ENCODE data around the gene RARA.

The RARA gene

DNA sequence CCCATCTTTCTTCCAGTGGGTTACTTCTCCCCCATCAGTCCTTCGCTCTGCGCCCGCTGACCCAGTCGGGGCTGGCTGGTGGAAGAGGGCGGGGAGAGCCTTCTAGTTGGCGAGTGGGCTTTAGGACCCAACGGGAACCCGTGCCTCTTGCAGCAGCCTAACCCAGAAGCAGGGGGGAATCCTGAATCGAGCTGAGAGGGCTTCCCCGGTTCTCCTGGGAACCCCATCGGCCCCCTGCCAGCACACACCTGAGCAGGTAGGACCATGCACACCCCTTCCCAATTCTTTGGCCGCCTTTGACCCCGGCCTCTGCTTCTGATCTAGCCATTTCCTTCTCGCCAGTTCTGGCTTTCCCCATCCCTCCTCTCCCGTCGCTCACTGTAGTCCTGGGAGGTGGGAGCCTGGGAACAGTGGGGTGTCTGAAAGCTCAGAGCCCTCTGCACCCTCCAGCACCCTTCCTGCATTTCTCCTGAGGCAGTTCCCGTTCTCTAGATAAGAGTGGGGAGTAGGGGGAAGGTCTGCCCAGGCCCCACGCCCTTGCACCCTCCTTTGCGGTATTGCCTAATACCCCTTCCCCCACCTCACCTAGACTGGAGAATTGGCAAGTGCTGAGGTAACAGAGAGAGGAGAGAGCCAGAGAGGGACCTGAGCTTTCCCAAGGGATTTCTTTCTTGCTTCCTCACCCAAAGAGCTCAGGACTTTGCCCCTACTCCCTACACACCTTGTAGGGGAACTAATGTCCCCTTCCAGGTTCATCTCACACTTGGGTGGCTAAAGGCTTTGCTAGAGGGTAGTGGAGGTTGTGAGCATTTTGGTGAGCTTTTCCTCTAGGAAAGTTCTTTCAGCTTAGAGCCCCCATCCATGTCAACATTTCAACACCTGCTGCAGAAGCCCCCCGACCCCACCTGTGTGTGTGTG is at the start of gene RARA:
Gene RARA (plus strand): TSS at position 150 of the 918 bp plus-strand sequence. CDS start 22,039 bp downstream, outside the sequence.
- no peak for DNase-seq (ENCODE audit: low read depth)

GRCh38 chr17:40259505-40259904 is 49.5 kb upstream of the RARA start:
- DNase-seq (ENCODE audit: low read depth), result no peak

GRCh38 chr17:40260528-40260927 is 48.5 kb upstream of the RARA start:
- no peak for DNase-seq (ENCODE audit: low read depth)

- no peak for DNase-seq (ENCODE audit: low read depth)
These were observed 44.4 kb upstream of the RARA start for GRCh38 chr17:40264458-40265185.

DNA sequence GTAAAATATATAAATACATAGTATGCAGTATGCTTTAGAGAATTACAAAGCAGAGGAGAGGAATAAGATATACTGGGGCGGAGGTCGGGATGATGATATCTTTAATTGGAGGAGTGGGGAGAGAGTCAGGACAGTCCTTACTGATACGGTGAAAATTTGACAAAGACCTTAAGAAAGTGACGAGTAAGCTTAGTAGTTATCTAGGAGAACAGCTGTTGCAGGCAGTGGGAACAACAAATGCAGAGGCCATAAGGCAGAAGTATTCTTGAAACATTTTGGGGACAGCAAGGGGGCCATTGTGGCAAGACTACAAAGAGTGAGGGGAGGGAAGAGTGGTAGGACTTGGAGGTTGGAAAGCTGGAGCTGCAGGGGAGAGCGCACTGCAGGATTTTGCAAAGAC is 43.6 kb upstream of the RARA start:
- DNase-seq (ENCODE audit: low read depth), result no peak

- no peak for DNase-seq (ENCODE audit: low read depth)
These were observed 42.1 kb upstream of the RARA start for GRCh38 chr17:40266882-40267281.

GRCh38 chr17:40268141-40268712 is 40.8 kb upstream of the RARA start:
- DNase-seq (ENCODE audit: low read depth), result no peak

- DNase-seq (ENCODE audit: low read depth), result no peak
These were observed 30.6 kb upstream of the RARA start for GRCh38 chr17:40278414-40278813.

DNA sequence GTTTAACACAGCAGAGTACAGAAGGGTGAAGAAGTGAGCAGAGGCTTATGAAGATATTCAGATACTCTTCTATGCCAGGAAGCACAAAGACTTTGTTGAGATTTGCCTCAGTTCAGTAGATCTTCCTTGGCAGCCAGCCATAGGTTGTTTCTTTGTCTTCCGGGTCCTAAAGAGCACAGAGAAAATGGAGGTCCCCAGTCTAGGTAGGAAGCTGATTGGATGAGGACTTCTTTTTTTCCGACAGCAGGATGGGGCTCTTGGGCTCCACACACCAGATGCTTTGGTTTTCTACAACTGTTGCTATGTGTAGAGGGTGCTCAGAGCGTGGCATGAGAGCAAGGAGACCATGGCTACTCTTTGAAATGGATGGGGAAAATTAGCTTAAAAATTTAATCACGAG is 29.6 kb upstream of the RARA start:
- no peak for DNase-seq (ENCODE audit: low read depth)

DNA sequence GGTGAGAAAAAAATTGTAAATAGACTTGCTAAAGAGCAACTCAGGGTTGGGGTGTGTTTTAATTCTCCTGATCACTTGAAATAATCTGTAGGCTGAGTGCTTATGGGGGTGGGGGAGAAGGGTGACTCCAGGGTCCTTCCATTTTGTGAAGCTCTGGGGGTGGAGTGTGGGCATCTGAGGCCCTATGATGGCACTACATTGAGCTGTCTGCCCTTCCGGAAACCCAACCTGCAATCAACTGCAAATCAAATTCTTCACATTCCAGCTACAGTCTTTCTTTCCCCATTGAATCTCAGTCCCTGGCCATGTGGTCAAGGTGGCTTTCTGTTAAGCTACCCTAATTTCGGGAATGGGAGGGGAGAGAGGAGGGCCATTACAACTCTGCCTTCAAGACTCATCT is 27.3 kb upstream of the RARA start:
- DNase-seq (ENCODE audit: low read depth), result no peak

- DNase-seq (ENCODE audit: low read depth), result no peak
These were observed 25.3 kb upstream of the RARA start for GRCh38 chr17:40283662-40284061.

GRCh38 chr17:40284085-40284713 is 24.8 kb upstream of the RARA start:
- no peak for DNase-seq (ENCODE audit: low read depth)

- no peak for DNase-seq (ENCODE audit: low read depth)
These were observed 22.5 kb upstream of the RARA start for GRCh38 chr17:40286473-40286872.

DNA sequence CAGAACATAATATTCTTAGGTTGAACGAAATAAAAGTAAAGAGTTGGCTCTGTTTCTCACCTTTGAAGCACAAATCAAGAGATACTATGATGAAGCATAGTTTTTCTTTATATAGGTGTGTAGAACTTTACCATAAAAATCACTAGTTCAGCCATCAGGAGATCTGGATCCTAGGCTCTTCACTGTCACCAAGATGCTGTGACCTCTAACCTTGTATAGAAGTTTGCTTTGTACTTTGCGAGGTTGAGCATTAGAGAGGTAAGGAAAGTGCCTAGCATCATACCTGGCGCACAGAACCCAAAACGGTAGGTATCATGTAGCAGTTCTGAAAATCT is 21.9 kb upstream of the RARA start:
- no peak for DNase-seq (ENCODE audit: low read depth)

DNA sequence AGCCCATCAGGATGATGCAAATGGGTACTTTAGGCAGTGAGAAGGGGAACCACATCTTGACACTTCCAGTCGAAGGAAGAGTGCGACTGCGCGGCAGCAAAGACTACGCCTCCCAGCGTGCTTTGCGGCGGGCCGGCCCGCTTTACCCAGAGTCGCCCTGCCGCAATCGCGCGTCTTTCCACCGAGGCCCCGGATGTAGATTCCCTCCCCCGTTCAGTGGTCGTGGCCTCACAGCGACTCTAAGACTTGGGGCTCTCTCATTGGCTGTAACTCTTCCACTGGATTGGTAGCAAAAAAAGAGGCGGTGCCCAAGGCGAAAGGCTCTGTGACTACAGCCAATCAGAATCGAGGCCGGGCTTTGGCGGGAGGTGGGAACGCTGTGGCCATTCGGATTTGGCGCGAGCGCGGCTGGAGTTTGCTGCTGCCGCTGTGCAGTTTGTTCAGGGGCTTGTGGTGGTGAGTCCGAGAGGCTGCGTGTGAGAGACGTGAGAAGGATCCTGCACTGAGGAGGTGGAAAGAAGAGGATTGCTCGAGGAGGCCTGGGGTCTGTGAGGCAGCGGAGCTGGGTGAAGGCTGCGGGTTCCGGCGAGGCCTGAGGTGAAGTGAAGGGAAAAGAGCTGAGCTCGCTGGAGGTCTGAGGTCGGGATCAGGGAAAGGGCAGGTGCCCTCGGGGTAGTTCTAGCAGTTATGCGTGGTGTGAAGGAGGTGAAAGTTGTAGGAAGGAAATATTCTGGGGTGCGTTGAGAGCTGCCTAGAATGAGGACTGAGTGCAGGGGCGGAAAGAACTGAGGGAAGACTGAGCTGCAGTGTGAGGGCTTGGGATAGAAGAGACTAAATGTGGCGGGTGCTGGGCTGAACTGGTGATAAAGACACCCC is 21.2 kb upstream of the RARA start, which contains the start of gene CDC6:
Gene CDC6 (plus strand): TSS at position 386 of the 876 bp plus-strand sequence. CDS start 1,542 bp downstream, outside the sequence.
- peak; percentile 96 for DNase-seq (ENCODE audit: low read depth)

GRCh38 chr17:40290629-40291280 is 18.2 kb upstream of the RARA start:
- no peak for DNase-seq (ENCODE audit: low read depth)

DNA sequence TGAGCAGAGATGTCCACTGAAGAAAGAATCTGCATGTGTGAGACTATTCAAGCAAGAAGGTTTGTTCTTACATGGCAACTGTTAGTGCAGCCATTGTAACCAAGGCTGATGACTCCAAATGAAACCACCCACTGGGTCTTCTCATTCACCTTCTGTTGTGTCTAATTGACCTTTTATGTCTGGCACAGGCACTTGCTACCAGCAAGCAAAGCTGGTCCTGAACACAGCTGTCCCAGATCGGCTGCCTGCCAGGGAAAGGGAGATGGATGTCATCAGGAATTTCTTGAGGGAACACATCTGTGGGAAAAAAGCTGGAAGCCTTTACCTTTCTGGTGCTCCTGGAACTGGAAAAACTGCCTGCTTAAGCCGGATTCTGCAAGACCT is 17.7 kb upstream of the RARA start:
- DNase-seq (ENCODE audit: low read depth), result no peak

DNA sequence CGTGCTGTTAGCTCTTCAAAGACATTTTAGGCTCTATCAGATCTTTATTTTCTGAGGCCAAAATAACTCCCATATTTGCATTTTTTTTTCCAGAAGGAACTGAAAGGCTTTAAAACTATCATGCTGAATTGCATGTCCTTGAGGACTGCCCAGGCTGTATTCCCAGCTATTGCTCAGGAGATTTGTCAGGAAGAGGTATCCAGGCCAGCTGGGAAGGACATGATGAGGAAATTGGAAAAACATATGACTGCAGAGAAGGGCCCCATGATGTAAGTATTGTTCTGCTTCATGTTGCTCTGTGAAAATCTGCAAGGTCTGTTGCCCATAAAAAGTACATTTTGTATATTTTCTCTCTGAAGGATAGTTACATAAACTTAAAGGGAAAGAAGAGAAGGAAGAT is 15.6 kb upstream of the RARA start:
- DNase-seq (ENCODE audit: low read depth), result no peak

DNA sequence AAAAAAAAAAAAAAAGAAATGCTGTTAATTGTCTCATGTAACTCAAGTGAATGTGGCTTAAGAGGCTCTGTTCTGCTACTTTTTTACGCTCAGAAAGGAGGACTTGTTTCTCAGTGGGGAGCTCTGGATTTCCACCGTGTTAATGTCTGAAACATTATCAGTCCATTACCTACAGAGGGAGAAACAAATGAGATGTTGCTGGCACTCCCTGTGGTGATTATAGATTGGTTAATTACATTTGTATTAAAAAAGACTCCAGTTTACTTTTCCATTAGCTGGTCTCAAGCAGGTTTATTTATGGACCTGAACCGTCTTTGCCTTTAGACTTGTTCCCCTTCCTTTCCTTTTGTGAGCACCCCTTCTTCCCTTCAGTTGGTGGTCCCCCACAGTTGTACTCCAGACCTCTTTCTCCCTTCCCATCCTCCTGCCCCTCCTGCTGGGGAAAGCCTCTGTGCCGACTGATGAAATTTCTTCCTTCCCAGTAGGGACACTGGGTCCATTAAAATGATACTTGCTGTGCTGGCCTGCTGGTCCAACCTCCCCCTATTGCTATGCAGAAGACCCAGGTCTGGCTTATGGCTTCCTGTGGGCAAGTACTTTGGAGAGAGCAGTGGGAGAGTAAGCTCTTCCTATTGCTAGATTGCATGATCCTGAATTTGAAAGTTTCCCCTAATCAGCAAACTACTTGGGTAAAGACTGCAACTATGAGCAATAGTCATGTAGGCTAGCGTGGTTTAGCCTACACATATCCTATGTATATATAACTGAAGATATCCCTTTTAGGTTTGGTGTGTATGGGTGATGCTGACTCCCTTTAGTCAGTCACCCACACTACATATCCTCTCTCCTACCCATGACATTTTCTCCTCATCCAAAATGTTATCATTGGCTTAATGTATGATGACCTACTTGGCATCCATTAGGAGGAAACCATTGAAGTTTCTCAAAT is 13.2 kb upstream of the RARA start:
- no peak for DNase-seq (ENCODE audit: low read depth)

GRCh38 chr17:40297511-40297910 is 11.5 kb upstream of the RARA start:
- DNase-seq (ENCODE audit: low read depth), result no peak
